ENCODE results near the gene ASB18. TPM values are rescaled to one million over a fixed set of nuclear protein-coding genes. Genes with fewer than 3 reads are reported as not detected.

Gene ASB18
- total RNA-seq, 4 donors from 2014 or later = not detected

GRCh38 chr2:236229186-236229585 lies 35.0 kb downstream of the ASB18 start:
- intact Hi-C loops (cut with DNase I; ENCODE audit: low total_unique reads) = no loop called here
- no peak overlapping the region for H3K4me3 ChIP-seq (ENCODE audit: low read depth, poor library complexity, severe bottlenecking)
- TF ChIP-seq POLR2A (IDR thresholded peaks at IDR 0.05) = no peak
- TF ChIP-seq CTCF (IDR thresholded peaks at IDR 0.05) = no peak
- no peak for DNase-seq (ENCODE audit: low spot score in 2 of 2)

- intact Hi-C loops (cut with DNase I; ENCODE audit: low total_unique reads) = no loop called here
- WGBS, 2 donors = 69 to 86% methylated on average over 2 of the region's 2 CpGs
- TF ChIP-seq CTCF (IDR thresholded peaks at IDR 0.05) = no peak
- no peak for TF ChIP-seq POLR2A (IDR thresholded peaks at IDR 0.05)
Measured at GRCh38 chr2:236223675-236224074, 40.5 kb downstream of the ASB18 start.

GRCh38 chr2:236221798-236222197 lies 42.4 kb downstream of the ASB18 start:
- no peak for TF ChIP-seq POLR2A (IDR thresholded peaks at IDR 0.05)
- TF ChIP-seq CTCF (IDR thresholded peaks at IDR 0.05) = no peak
- WGBS, 2 donors = 82 to 85% methylated on average over 8 of the region's 8 CpGs
- intact Hi-C loops (cut with DNase I; ENCODE audit: low total_unique reads) = no loop called here
- no peak overlapping the region for H3K4me3 ChIP-seq (ENCODE audit: low read depth, poor library complexity, severe bottlenecking)
- DNase-seq (ENCODE audit: low spot score in 2 of 2) = peak in 1 of 2 donors; percentile 0

More at GRCh38 chr2:236223675-236224074, 40.5 kb downstream of the ASB18 start:
- DNase-seq (ENCODE audit: low spot score in 2 of 2) = no peak
- no peak overlapping the region for H3K4me3 ChIP-seq (ENCODE audit: low read depth, poor library complexity, severe bottlenecking)

GRCh38 chr2:236219411-236219810 lies 44.8 kb downstream of the ASB18 start:
- intact Hi-C loops (cut with DNase I; ENCODE audit: low total_unique reads) = no loop called here
- DNase-seq (ENCODE audit: low spot score in 2 of 2) = no peak
- no peak overlapping the region for H3K4me3 ChIP-seq (ENCODE audit: low read depth, poor library complexity, severe bottlenecking)
- no peak for TF ChIP-seq POLR2A (IDR thresholded peaks at IDR 0.05)
- no peak for TF ChIP-seq CTCF (IDR thresholded peaks at IDR 0.05)
- WGBS, 2 donors = 77 to 78% methylated on average over 3 of the region's 3 CpGs

GRCh38 chr2:236217926-236218325 lies 46.3 kb downstream of the ASB18 start:
- no peak overlapping the region for H3K4me3 ChIP-seq (ENCODE audit: low read depth, poor library complexity, severe bottlenecking)
- intact Hi-C loops (cut with DNase I; ENCODE audit: low total_unique reads) = no loop called here
- 29 to 45% methylated on average over 4 of the region's 4 CpGs for WGBS, 2 donors
- no peak for TF ChIP-seq POLR2A (IDR thresholded peaks at IDR 0.05)
- no peak for TF ChIP-seq CTCF (IDR thresholded peaks at IDR 0.05)
- DNase-seq (ENCODE audit: low spot score in 2 of 2) = no peak

- H3K4me3 ChIP-seq (ENCODE audit: low read depth, poor library complexity, severe bottlenecking) = no peak overlapping the region
- no peak for DNase-seq (ENCODE audit: low spot score in 2 of 2)
- TF ChIP-seq POLR2A (IDR thresholded peaks at IDR 0.05) (no peak), CTCF (IDR thresholded peaks at IDR 0.05) (no peak)
- intact Hi-C loops (cut with DNase I; ENCODE audit: low total_unique reads) = no loop called here
- 87 to 93% methylated on average over 7 of the region's 7 CpGs for WGBS, 2 donors
Measured at GRCh38 chr2:236216711-236217110, 47.5 kb downstream of the ASB18 start.
